Limb (tissue), 2 donors: ENCODE results near the gene GUCY2F.

ENCODE experiments used
- DNase-seq, 2 donors: peaks; one replicate each; pipeline ENCODE4 v3.0.0-alpha.2; 2016; ENCODE audit errors: extremely low spot score in 2 of 2

Gene GUCY2F

GRCh38 chrX:109398061-109398460 lies 83.8 kb downstream of the GUCY2F start:
- DNase-seq, result no peak

GRCh38 chrX:109393859-109394258 lies 88.0 kb downstream of the GUCY2F start:
- no peak for DNase-seq

GRCh38 chrX:109392895-109393294 lies 89.0 kb downstream of the GUCY2F start:
- no peak for DNase-seq

GRCh38 chrX:109390556-109390955 lies 91.3 kb downstream of the GUCY2F start:
- no peak for DNase-seq

- no peak for DNase-seq
Observed at GRCh38 chrX:109389917-109390316, 92.0 kb downstream of the GUCY2F start.

- DNase-seq, result peak in 1 of 2 donors; percentile 24
Observed at GRCh38 chrX:109384699-109385098, 97.2 kb downstream of the GUCY2F start.

GRCh38 chrX:109382332-109382731 lies 99.6 kb downstream of the GUCY2F start:
- DNase-seq, result no peak

GRCh38 chrX:109378281-109378680 lies 103.6 kb downstream of the GUCY2F start:
- no peak for DNase-seq

- DNase-seq, result no peak
Observed at GRCh38 chrX:109374262-109374960, 107.5 kb downstream of the GUCY2F start.

- DNase-seq, result no peak
Observed at GRCh38 chrX:109373468-109373867, 108.4 kb downstream of the GUCY2F start.

- no peak for DNase-seq
Observed at GRCh38 chrX:109372716-109373115, 109.2 kb downstream of the GUCY2F start.

- no peak for DNase-seq
Observed at GRCh38 chrX:109372291-109372690, 109.6 kb downstream of the GUCY2F start.

GRCh38 chrX:109362101-109362500 lies 119.8 kb downstream of the GUCY2F start:
- no peak for DNase-seq

- DNase-seq, result no peak
Observed at GRCh38 chrX:109360301-109360700, 121.6 kb downstream of the GUCY2F start.

GRCh38 chrX:109357706-109358105 lies 124.2 kb downstream of the GUCY2F start:
- DNase-seq, result no peak

- DNase-seq, result no peak
Observed at GRCh38 chrX:109356684-109357083, 125.2 kb downstream of the GUCY2F start.

GRCh38 chrX:109352066-109352588 lies 129.8 kb downstream of the GUCY2F start:
- peak in 1 of 2 donors; percentile 3 for DNase-seq

- no peak for DNase-seq
Observed at GRCh38 chrX:109351557-109351956, 130.3 kb downstream of the GUCY2F start.

- no peak for DNase-seq
Observed at GRCh38 chrX:109350551-109350950, 131.3 kb downstream of the GUCY2F start.

- DNase-seq, result no peak
Observed at GRCh38 chrX:109350051-109350450, 131.8 kb downstream of the GUCY2F start.

- DNase-seq, result peak in 1 of 2 donors; percentile 8
Observed at GRCh38 chrX:109347632-109348031, 134.3 kb downstream of the GUCY2F start.

- DNase-seq, result no peak
Observed at GRCh38 chrX:109346491-109346890, 135.4 kb downstream of the GUCY2F start.

GRCh38 chrX:109345856-109346255 lies 136.0 kb downstream of the GUCY2F start:
- DNase-seq, result peak in 1 of 2 donors; percentile 43
